Sigmoid colon (tissue), 7 donors: ENCODE measurements around the gene COG6. TPM values are rescaled to one million over a fixed set of nuclear protein-coding genes. Genes with fewer than 3 reads are reported as not detected.

ENCODE experiments used
- DNase-seq: peaks from one replicate; pipeline ENCODE4 v3.0.0-alpha.2; 2019
- H3K27ac ChIP-seq, 4 donors: fragments of 200-600 bp; sonication (generic); one replicate each; pipeline ENCODE4 v1.5.1; 2016 to 2019; ENCODE audit warnings: mild to moderate bottlenecking in 1 of 4
- H3K27me3 ChIP-seq, 3 donors: fragments of 200-600 bp; sonication (generic); one replicate each; pipeline ENCODE4 v1.5.1; 2019; ENCODE audit warnings: mild to moderate bottlenecking in 1 of 3
- H3K36me3 ChIP-seq, 4 donors: fragments of 200-600 bp; sonication (generic); one replicate each; pipeline ENCODE4 v1.5.1; 2016 to 2019
- H3K4me1 ChIP-seq, 4 donors: fragments of 200-600 bp; sonication (generic); one replicate each; pipeline ENCODE4 v1.5.1; 2017 to 2019
- H3K4me3 ChIP-seq, 4 donors: fragments of 200-600 bp; sonication (generic); one replicate each; pipeline ENCODE4 v1.5.1; 2017 to 2019; ENCODE audit warnings: mild to moderate bottlenecking in 2 of 4, moderate library complexity in 1 of 4
- H3K9me3 ChIP-seq, 4 donors: fragments of 200-600 bp in 3 of 4; sonication (generic) in 3 of 4; one replicate each; pipeline versions ENCODE4 v1.5.1 to v1.6.1; 2013 to 2019
- CTCF ChIP-seq, 4 experiments: fragments of 450-650 bp in 3 of 4; fragments of 200-600 bp in 1 of 4; IDR thresholded peaks; one replicate each; pipeline ENCODE4 v1.5.1; 2016 to 2019; ENCODE audit warnings: antibody characterized with exemption in 4 of 4, mild to moderate bottlenecking in 3 of 4, moderate library complexity in 2 of 4
- EP300 ChIP-seq, 4 donors: sonication (generic); formaldehyde crosslinking; IDR thresholded peaks; one replicate each; pipeline ENCODE4 v1.6.1; 2017; ENCODE audit warnings: antibody characterized with exemption in 4 of 4
- POLR2A ChIP-seq, 2 donors: fragments of 450-650 bp; IDR thresholded peaks; one replicate each; pipeline ENCODE4 v1.6.1; 2016; ENCODE audit warnings: antibody characterized with exemption in 2 of 2, mild to moderate bottlenecking in 2 of 2, moderate library complexity in 2 of 2
- POLR2AphosphoS5 ChIP-seq, 4 donors: sonication (generic); formaldehyde crosslinking; IDR thresholded peaks; one replicate each; pipeline ENCODE4 v1.6.1; 2017; ENCODE audit warnings: antibody characterized with exemption in 4 of 4
- WGBS, 2 donors: extraction: QIAGEN DNeasy Blood & Tissue Kit; methylation state at CpG; one replicate each; pipeline ENCODE4 v1.1.7; 2013; 5-methylcytosine and 5-hydroxymethylcytosine counted together
- intact Hi-C: fragments of 100-400 bp; cut with DNase I; formaldehyde crosslinking; loops from one replicate; pipeline ENCODE4 v1.15.1; 2023
- polyA plus RNA-seq, 3 donors: library from polyadenylated mRNA; stranded (reverse); fragments of 200-250 nt; gene quantifications; one replicate each; pipeline ENCODE4 v1.2.3, GENCODE V29; 2013
- total RNA-seq, 4 donors: library from RNA; depleted of rRNA; stranded (reverse); fragments of >200 nt; gene quantifications; one replicate each; pipeline ENCODE4 v1.1.0, GENCODE V29; 2016
- donor health status: healthy with polysubstance abuse.
- donor health status: Bipolar disorder and iron deficiency.
- donor health status: healthy.

Gene COG6
- total and polyA plus RNA-seq, 7 donors, result 8.6 to 22.5 (median 18.6) TPM

- peak overlapping the region in 3 of 4 donors; percentile 13 to 41 (median 15) for H3K27ac ChIP-seq
- TF ChIP-seq CTCF (IDR thresholded peaks at IDR 0.05), result no peak
- no peak for TF ChIP-seq EP300 (IDR thresholded peaks at IDR 0.05)
- no peak for TF ChIP-seq POLR2A (IDR thresholded peaks at IDR 0.05)
- no peak for TF ChIP-seq POLR2AphosphoS5 (IDR thresholded peaks at IDR 0.05)
- intact Hi-C loops, result no loop called here
- 85 to 88% methylated on average over 6 of the region's 6 CpGs for WGBS, 2 donors
- H3K9me3 ChIP-seq, result no peaks in the 10 kb centered on the region
- no peak for DNase-seq
- H3K27me3 ChIP-seq, result no peaks in the 10 kb centered on the region
- no peak overlapping the region for H3K4me3 ChIP-seq
- H3K4me1 ChIP-seq, result peaks cover 0 to 16% (median 4%) of the 10 kb centered on the region in 4 donors
- H3K36me3 ChIP-seq, result no peaks in the 10 kb centered on the region
Observed at GRCh38 chr13:39780711-39781110, 125.2 kb downstream of the COG6 start.

- no peaks in the 10 kb centered on the region for H3K27me3 ChIP-seq
- H3K4me3 ChIP-seq, result no peak overlapping the region
- H3K4me1 ChIP-seq, result peaks cover 0 to 11% (median 4%) of the 10 kb centered on the region in 4 donors
- H3K36me3 ChIP-seq, result no peaks in the 10 kb centered on the region
- no peak for TF ChIP-seq POLR2AphosphoS5 (IDR thresholded peaks at IDR 0.05)
- no peak for TF ChIP-seq EP300 (IDR thresholded peaks at IDR 0.05)
- intact Hi-C loops, result no loop called here
- DNase-seq, result no peak
- H3K9me3 ChIP-seq, result no peaks in the 10 kb centered on the region
- 83 to 91% methylated on average over 2 of the region's 2 CpGs for WGBS, 2 donors
- H3K27ac ChIP-seq, result peak overlapping the region in 2 of 4 donors; percentile 15 to 41
Observed at GRCh38 chr13:39781381-39781780, 125.9 kb downstream of the COG6 start.

DNA sequence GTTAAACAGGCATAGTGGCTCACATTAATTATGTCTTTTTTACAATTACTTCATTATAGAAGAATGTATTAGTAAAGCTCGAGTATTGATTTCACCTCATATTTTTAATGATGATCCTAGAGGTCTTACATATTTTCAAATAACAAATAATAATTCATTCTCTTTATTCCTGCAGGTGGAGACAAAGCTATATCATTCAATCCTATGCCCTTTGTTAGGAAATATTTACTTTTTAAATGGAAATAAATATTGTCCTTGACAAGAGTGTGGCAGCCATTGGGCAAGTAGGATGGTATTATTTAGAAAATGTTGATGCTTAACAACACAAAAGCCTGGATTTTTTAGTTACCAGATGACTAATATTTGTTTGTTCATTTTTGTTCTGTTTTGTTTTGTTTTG is 127.6 kb downstream of the COG6 start:
- no peak overlapping the region for H3K4me3 ChIP-seq
- H3K9me3 ChIP-seq, result no peaks in the 10 kb centered on the region
- no peaks in the 10 kb centered on the region for H3K4me1 ChIP-seq
- H3K36me3 ChIP-seq, result no peaks in the 10 kb centered on the region
- intact Hi-C loops, result no loop called here
- TF ChIP-seq EP300 (IDR thresholded peaks at IDR 0.05), result no peak
- TF ChIP-seq POLR2AphosphoS5 (IDR thresholded peaks at IDR 0.05), result no peak
- TF ChIP-seq CTCF (IDR thresholded peaks at IDR 0.05), result no peak
- no peak for TF ChIP-seq POLR2A (IDR thresholded peaks at IDR 0.05)
- WGBS, 2 donors, result 88 to 90% methylated on average over 1 of the region's 1 CpG
- no peak for DNase-seq
- H3K27me3 ChIP-seq, result no peaks in the 10 kb centered on the region
- no peak overlapping the region for H3K27ac ChIP-seq

DNA sequence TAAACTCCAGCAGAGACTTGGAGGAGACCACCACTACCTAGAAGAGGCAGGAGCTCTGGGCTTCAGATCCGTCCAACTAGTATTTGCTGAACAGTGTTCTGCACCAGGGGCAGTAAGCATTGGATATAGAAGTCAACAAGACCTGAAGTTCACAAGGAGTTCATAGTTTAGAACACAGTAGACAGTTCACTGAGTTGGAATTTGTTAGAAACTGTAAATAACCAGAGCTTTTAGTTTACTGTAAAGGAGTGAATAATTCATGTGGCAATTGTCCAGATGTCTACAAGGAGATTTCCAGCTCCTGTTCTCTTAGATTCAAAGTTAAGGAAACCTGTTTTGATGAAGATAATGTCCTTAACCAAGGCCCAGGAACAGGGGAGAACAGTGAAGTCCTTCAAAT is 128.9 kb downstream of the COG6 start:
- H3K27ac ChIP-seq, result no peak overlapping the region
- H3K9me3 ChIP-seq, result peaks cover 0 to 2% (median under 1%) of the 10 kb centered on the region in 4 donors
- no peaks in the 10 kb centered on the region for H3K4me1 ChIP-seq
- TF ChIP-seq POLR2A (IDR thresholded peaks at IDR 0.05) (no peak), CTCF (IDR thresholded peaks at IDR 0.05) (no peak), POLR2AphosphoS5 (IDR thresholded peaks at IDR 0.05) (no peak), EP300 (IDR thresholded peaks at IDR 0.05) (no peak)
- H3K27me3 ChIP-seq, result no peaks in the 10 kb centered on the region
- no peak for DNase-seq
- 91 to 92% methylated on average over 1 of the region's 1 CpG for WGBS, 2 donors
- intact Hi-C loops, result no loop called here
- H3K36me3 ChIP-seq, result no peaks in the 10 kb centered on the region
- H3K4me3 ChIP-seq, result no peak overlapping the region

DNA sequence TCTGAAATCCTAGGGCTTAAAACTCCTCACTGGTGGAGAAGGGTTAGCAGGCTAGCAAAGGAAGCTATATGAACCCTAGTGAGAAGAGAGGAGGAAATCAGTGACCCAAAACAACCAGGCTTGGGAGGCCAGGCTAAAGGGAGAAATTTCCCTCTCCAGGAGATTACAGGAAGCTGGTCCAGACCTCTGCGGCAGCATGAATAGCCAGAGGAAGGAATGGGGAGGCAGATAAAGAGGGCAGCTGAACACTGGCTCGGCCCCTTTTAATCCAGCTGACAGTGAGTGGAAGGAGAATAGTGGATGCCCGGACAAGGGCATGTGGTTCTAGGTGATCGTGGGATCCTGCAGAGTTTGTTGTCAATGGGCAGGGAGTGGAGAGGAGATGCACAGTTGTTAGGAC is 130.6 kb downstream of the COG6 start:
- H3K27ac ChIP-seq, result peak overlapping the region in 1 of 4 donors; percentile 14
- H3K9me3 ChIP-seq, result peaks cover 0 to 5% (median 2%) of the 10 kb centered on the region in 4 donors
- intact Hi-C loops, result no loop called here
- no peaks in the 10 kb centered on the region for H3K27me3 ChIP-seq
- TF ChIP-seq POLR2A (IDR thresholded peaks at IDR 0.05) (no peak), EP300 (IDR thresholded peaks at IDR 0.05) (no peak), POLR2AphosphoS5 (IDR thresholded peaks at IDR 0.05) (no peak), CTCF (IDR thresholded peaks at IDR 0.05) (no peak)
- no peaks in the 10 kb centered on the region for H3K36me3 ChIP-seq
- WGBS, 2 donors, result 73 to 82% methylated on average over 4 of the region's 4 CpGs
- no peak for DNase-seq
- no peak overlapping the region for H3K4me3 ChIP-seq
- no peaks in the 10 kb centered on the region for H3K4me1 ChIP-seq
